Duodenal mucosa (tissue), 2 donors: Measurements from ENCODE around the gene ZNF205.

Source experiments
- H3K27ac ChIP-seq: one replicate; pipeline ENCODE4 v1.7.0; 2013; ENCODE audit warnings: low read depth, low read length
- H3K27me3 ChIP-seq, 2 donors: one replicate each; pipeline ENCODE4 v1.7.0; 2013; ENCODE audit warnings: low read length in 2 of 2, control low read depth in 1 of 2; ENCODE audit not compliant: insufficient read depth in 2 of 2, control insufficient read depth in 1 of 2
- H3K36me3 ChIP-seq, 2 donors: one replicate each; pipeline ENCODE4 v1.7.0; 2013; ENCODE audit warnings: low read length in 2 of 2, control low read depth in 1 of 2; ENCODE audit not compliant: insufficient read depth in 2 of 2, control insufficient read depth in 1 of 2
- H3K4me1 ChIP-seq, 2 donors: one replicate each; pipeline ENCODE4 v1.7.0; 2013; ENCODE audit warnings: low read length in 2 of 2, control low read depth in 1 of 2; ENCODE audit not compliant: insufficient read depth in 2 of 2, control insufficient read depth in 1 of 2
- H3K4me3 ChIP-seq, 2 donors: one replicate each; pipeline ENCODE4 v1.7.0; 2013; ENCODE audit warnings: low read length in 2 of 2, low read depth in 1 of 2
- H3K9ac ChIP-seq, 2 donors: one replicate each; pipeline ENCODE4 v1.7.0; 2013; ENCODE audit warnings: low read length in 2 of 2, low read depth in 1 of 2
- H3K9me3 ChIP-seq, 2 donors: one replicate each; pipeline ENCODE4 v1.7.0; 2013; ENCODE audit warnings: low read length in 2 of 2, control low read depth in 1 of 2; ENCODE audit not compliant: control insufficient read depth in 1 of 2

Gene ZNF205

DNA sequence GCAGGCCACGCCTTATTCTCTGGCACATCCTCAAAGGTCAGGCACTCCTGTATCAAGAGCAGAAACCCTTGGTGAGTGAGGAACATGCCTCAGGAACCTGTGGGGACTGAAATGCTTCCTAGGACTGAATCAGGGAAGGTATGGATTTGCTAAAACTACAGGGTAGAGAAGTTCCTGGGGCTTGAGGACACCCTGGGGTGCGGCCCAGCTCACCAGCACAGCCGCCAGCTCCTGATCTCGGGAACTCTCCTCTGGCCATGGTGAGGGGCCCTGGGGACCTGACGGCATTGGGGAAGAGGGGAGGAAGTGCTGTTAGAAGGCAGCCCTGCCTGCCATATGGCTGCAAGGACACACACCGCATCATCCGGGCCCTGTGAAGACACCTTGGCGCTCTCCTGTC lies 20.8 kb upstream of the ZNF205 start:
- H3K9ac ChIP-seq = no peak overlapping the region
- H3K36me3 ChIP-seq = no peaks in the 10 kb centered on the region
- H3K4me1 ChIP-seq = peaks cover 13 to 16% of the 10 kb centered on the region in 2 donors
- no peaks in the 10 kb centered on the region for H3K9me3 ChIP-seq
- no peaks in the 10 kb centered on the region for H3K27me3 ChIP-seq
- H3K4me3 ChIP-seq = no peak overlapping the region
- no peak overlapping the region for H3K27ac ChIP-seq

DNA sequence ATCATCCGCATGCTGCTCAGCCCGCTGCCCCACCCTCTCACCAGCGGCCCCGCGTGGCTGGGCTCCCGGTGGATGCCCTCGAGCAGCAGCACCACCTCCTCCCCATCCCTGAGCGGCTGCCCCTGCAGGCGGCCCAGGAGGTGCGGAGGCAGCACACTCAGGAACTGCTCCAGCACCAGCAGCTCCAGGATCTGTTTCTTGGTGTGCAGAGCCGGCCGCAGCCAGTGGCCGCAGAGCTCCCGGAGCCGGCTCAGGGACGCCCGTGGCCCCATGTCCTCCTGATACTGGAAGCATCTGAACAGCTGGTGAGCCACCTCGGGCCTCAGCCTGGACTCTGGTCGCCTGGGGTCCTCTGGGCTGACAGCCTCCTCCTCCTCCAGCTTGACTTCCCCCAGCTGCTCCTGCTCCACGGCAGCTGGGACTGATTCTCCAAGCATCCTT lies 19.9 kb upstream of the ZNF205 start:
- Histone ChIP-seq H3K4me3 (no peak overlapping the region), H3K9ac (no peak overlapping the region), H3K27me3 (no peaks in the 10 kb centered on the region), H3K9me3 (no peaks in the 10 kb centered on the region), H3K27ac (no peak overlapping the region), H3K36me3 (no peaks in the 10 kb centered on the region), H3K4me1 (peaks cover 4 to 6% of the 10 kb centered on the region in 2 donors)

DNA sequence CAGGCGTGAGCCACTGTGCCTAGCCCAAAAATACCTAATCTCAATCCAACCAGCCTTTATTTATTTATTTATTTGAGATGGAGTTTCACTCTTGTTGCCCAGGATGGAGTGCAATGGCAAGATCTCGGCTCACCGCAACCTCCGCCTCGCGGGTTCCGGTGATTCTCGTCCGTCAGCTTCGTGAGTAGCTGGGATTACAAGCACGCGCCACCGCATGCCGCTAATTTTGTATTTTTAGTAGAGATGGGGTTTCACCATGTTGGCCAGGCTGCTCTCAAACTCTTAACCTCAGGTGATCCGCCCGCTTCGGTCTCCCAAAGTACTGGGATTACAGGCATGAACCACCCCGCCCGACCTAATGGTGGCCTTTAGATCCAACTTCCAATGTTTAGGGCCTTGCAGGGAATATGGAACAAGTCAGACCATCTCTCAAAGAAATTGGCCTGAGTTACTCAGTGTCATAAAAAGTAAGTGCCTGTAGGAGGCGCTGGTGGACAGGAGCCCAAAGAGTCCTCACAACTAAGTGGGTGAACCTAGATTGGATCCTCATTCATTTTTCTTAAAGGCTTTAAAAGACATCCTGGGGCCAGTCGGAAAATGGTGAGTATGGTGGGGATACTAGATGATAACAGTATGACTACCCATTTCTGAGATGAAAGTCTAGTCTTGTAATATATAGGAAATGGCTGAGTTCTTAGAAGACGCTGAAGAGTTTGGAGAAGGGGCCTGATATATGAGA lies 17.9 kb upstream of the ZNF205 start:
- Histone ChIP-seq H3K4me3 (no peak overlapping the region), H3K27me3 (no peaks in the 10 kb centered on the region), H3K27ac (no peak overlapping the region), H3K9ac (no peak overlapping the region), H3K9me3 (no peaks in the 10 kb centered on the region), H3K4me1 (peaks cover under 1 to 6% of the 10 kb centered on the region in 2 donors), H3K36me3 (no peaks in the 10 kb centered on the region)

DNA sequence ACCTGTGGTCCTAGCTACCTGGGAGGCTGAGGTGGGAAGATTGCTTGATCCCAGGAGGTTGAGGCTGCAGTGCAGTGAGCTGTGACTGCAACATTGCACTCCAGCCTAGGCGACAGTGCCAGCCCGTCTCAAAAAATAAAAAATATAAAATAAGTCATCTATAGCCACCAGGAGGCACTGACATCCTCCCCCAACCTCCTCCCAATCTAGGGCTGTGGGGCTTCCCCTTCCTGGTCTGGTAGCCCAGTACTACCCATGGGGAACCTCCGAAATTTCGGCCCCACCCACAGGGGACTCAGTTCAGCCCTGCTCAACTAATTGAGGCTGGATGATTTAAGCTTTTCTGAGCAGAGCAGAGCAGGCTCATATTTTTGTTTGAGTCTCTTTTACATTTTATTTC lies 16.5 kb upstream of the ZNF205 start:
- Histone ChIP-seq H3K36me3 (no peaks in the 10 kb centered on the region), H3K27me3 (no peaks in the 10 kb centered on the region), H3K9ac (no peak overlapping the region), H3K27ac (no peak overlapping the region), H3K4me1 (peaks cover 10 to 17% of the 10 kb centered on the region in 2 donors), H3K9me3 (no peaks in the 10 kb centered on the region), H3K4me3 (no peak overlapping the region)

DNA sequence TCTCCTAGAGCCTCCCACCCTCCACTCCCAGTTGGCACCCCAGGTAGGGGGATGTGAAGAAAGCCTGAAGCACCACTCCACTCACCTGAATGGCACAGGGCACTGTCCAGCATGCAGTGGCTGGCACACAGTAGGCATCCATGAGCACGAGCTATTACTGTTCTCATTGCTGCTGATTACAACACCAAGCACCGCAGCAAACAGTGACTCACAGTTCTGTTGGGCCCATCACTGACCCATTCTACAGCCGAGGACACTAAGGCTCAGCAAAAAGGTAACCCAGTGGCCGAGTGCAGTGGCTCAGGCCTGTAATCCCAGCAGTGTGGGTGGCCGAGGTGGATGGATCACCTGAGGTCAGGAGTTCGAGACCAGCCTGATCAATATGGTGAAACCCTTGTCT lies 16.0 kb upstream of the ZNF205 start:
- H3K27ac ChIP-seq = no peak overlapping the region
- H3K27me3 ChIP-seq = no peaks in the 10 kb centered on the region
- no peak overlapping the region for H3K4me3 ChIP-seq
- H3K36me3 ChIP-seq = no peaks in the 10 kb centered on the region
- peaks cover 15 to 21% of the 10 kb centered on the region in 2 donors for H3K4me1 ChIP-seq
- H3K9me3 ChIP-seq = no peaks in the 10 kb centered on the region
- H3K9ac ChIP-seq = no peak overlapping the region

DNA sequence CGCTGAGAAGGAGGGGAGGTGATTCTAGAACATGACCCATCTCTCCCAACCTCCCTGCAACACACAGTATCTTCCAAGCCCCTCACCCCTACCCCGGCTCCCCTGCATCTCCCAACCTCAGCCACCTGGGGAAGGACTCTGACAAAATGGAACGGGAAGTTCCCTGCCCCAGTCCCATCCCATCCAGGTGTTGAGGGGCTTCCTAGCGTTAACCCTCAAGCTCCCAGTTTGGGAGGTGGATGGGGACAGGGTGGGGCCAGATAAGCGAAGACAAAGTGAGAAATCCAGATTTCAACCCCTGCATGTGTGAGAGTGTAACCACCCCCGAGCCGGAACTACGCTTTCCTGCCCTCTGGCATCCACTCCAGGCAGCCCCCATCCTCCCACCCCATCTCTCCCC lies 15.1 kb upstream of the ZNF205 start:
- Histone ChIP-seq H3K9ac (no peak overlapping the region), H3K36me3 (no peaks in the 10 kb centered on the region), H3K27me3 (no peaks in the 10 kb centered on the region), H3K27ac (no peak overlapping the region), H3K4me3 (no peak overlapping the region), H3K4me1 (peaks cover 15 to 22% of the 10 kb centered on the region in 2 donors), H3K9me3 (no peaks in the 10 kb centered on the region)

DNA sequence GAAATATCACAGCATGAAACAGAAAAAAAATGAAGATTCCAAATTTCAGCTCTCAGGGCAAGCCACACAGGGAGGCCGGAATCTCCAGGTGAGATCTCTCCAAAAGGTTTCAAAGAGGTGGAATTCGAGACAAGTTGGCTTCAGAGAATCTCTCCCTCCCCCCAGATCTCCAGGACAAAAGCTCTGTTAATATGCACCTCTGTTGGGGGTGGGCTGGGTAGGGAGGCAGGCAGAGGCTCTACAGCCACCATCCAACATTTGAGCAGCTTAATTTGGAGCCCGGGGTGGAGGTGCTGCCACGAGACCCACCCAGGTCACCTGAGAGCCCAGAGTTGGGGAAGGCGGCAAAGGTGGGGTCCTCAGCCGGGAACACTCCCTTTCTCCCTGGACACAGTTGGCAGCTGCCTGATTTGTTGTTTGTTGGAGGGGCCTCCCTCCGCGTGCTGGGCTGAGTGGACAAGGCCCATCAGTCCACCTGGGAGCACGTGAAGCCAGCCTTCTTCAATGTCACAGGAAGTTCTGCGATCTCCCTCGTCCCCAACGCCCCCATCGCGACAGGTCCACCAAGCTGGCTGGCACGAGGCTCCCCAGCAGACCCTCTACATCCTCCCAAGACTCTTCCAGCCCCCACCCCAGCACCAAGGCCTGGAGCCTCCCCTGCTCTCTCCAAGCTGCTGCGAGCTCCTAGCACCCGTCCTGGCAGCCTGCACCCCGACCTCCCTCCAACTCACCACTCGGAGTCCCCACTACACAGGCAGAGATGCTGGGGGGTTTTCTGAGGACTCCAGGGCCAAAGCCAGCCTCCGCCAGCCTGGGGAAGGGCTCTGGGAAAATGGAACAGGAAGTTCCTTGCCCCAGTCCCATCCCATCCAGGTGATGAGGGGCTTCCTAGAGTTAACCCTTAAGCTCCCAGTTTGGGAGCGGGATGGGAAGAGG lies 13.7 kb upstream of the ZNF205 start, which contains the start of gene ZSCAN10:
ZSCAN10 (minus strand) TSS at position 836 of the 936 bp plus-strand sequence. CDS start 6,357 bp downstream, outside the sequence.
- Histone ChIP-seq H3K4me3 (peak within 1 kb of the TSS; percentile 18 to 58), H3K36me3 (no peaks in the 10 kb centered on the region), H3K27ac (no peak within 1 kb of the TSS), H3K27me3 (no peaks in the 10 kb centered on the region), H3K9me3 (no peaks in the 10 kb centered on the region), H3K4me1 (peaks cover 15 to 28% of the 10 kb centered on the region in 2 donors), H3K9ac (peak within 1 kb of the TSS in 1 of 2 donors; percentile 43)

DNA sequence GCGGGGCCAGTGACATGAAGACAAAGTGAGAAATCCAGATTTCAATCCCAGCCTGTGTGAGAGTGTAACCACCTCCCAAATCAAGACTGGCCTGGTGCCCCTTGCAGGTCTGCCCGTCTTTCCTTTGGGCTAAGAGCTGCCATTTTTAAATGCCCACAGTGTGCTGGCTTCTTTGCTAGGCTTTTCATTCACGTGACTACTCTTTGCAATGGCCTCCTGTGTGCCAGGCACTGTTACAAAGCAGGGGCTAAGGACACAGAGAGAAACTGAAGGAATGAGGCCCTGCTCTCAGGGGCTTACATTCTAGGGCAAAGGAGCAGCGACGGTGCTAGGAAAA lies 13.0 kb upstream of the ZNF205 start:
- Histone ChIP-seq H3K36me3 (no peaks in the 10 kb centered on the region), H3K4me3 (peak overlapping the region in 1 of 2 donors; percentile 58), H3K4me1 (peaks cover 15 to 28% of the 10 kb centered on the region in 2 donors), H3K9ac (no peak overlapping the region), H3K9me3 (no peaks in the 10 kb centered on the region), H3K27ac (no peak overlapping the region), H3K27me3 (no peaks in the 10 kb centered on the region)

DNA sequence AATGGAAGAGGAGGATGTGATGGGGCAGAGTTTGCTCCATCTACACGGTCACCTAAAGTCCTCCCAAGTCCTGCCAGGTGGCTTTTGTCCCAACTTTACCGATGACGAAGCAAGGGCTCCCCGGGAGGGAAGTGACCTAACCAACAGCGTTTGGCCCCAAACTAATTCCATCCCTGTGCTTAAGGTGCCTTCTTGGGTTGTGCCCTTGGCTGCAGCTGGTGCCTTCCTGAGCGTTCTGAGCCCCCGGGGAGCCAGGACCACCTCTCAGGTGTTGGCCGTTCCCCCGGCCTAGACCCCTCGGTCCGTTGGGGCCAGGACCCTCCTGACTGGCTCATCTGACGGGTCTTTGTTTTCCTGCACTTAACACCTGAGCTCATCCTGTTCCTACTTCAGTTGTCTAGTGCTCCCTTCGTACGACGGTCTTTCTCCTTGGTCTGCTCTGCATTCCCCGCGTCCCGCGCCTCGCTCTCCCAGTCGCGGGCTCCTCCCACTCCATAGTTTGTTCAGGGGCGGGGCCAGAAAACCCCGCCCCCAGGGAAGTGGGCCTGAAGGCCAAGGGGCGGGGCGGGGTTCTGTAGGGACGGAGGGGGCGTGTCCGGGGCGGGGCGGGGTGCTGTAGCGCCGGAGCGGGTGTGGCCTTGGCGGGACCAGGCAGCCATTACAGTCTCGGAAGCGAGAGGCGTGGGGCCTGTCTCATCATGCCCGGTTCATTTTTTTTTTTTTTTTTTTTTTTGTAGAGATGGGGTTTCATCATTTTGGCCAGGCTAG lies 12.5 kb upstream of the ZNF205 start:
- peaks cover 15 to 28% of the 10 kb centered on the region in 2 donors for H3K4me1 ChIP-seq
- H3K9me3 ChIP-seq = no peaks in the 10 kb centered on the region
- H3K27me3 ChIP-seq = no peaks in the 10 kb centered on the region
- peak overlapping the region; percentile 18 to 58 for H3K4me3 ChIP-seq
- no peaks in the 10 kb centered on the region for H3K36me3 ChIP-seq
- H3K9ac ChIP-seq = peak overlapping the region in 1 of 2 donors; percentile 43
- H3K27ac ChIP-seq = no peak overlapping the region
